ENCODE results near the gene LEP.

Gene LEP

DNA sequence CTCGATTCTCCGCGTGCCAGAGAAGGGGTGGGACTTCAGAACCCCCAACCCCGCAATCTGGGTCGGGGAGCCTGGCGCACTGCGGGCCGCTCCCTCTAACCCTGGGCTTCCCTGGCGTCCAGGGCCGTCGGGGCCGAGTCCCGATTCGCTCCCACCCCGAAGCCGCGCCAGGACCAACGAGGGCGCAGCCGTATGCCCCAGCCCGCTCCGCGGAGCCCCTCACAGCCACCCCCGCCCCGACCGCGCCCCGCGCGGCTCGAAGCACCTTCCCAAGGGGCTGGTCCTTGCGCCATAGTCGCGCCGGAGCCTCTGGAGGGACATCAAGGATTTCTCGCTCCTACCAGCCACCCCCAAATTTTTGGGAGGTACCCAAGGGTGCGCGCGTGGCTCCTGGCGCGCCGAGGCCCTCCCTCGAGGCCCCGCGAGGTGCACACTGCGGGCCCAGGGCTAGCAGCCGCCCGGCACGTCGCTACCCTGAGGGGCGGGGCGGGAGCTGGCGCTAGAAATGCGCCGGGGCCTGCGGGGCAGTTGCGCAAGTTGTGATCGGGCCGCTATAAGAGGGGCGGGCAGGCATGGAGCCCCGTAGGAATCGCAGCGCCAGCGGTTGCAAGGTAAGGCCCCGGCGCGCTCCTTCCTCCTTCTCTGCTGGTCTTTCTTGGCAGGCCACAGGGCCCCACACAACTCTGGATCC is at the start of gene LEP:
TSS of gene LEP (plus strand) at position 583 of the 691 bp plus-strand sequence. CDS start 10,741 bp downstream, outside the sequence.
- no peak for DNase-seq (ENCODE audit: low spot score)

- no peak for DNase-seq (ENCODE audit: low spot score)
Measured at GRCh38 chr7:128192497-128193142, 48.5 kb upstream of the LEP start.

DNA sequence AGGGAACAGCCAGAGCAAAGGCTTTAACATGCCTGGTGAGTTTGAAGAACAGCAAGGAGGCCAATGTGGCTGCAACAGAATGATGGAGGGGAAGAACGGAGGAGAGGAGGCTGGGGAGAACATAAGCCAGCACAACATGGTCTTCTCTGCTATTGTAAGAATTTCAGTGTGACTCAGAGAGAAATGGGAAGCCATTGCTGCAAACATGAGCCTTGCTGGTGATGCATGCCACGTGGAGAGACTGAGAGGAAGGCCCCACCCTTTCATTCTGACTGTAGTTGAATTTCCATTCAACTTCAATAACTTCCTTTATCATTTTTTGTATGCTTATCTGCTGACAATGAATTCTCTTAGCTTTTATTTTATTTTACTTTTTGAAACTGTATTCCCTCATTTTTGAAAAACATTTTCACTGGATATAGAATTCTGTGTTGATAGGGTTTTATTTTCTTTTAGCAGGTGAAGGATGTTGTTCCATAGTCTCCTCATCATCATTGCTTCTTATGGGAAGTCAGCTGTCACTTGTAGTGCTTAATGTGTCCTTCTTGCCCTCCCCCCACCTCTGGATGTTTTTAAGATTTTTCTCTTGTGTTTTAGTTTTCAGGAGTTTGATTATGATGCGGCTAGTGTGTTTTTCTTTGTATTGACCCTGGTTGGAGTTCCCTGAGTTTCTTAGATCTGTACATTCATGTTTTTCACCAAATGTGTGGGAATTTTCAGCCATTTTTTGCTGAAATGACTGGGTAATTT is 46.4 kb upstream of the LEP start:
- no peak for DNase-seq (ENCODE audit: low spot score)

GRCh38 chr7:128197589-128197988 is 43.5 kb upstream of the LEP start:
- DNase-seq (ENCODE audit: low spot score) = no peak

GRCh38 chr7:128197989-128198580 is 43.0 kb upstream of the LEP start:
- no peak for DNase-seq (ENCODE audit: low spot score)

- no peak for DNase-seq (ENCODE audit: low spot score)
Measured at GRCh38 chr7:128200376-128200775, 40.7 kb upstream of the LEP start.

DNA sequence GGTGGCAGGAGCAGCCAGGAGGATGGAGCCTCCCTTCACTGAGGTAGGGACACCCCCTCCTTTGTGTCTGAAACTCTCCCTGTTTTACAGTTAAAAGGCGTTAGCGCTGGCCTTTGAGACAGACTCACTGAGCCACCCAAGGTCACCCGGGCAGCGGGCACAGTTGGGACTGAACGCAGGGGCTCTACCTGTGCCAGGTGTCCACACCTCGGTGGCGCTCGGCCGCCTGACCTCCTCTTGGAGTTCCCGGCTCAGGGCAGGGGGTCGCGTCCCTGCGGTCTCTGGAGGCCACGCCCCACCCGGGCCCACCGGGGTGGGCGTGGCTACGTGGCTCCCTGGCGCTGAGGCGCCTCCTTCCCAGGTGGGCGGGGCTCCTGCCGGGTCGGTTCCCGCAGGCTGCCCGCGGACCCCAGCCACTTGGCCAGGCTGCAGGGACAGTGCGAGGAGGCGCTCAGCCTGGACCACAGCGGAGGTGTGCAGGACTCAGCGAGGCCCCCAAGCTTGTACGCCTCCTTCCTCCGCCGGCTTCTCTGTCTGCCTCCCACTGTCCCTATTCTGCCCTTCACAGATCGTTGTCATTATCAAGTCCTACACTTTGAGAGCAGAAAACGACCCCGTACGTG is 39.9 kb upstream of the LEP start:
- no peak for DNase-seq (ENCODE audit: low spot score)

GRCh38 chr7:128201690-128202085 is 39.4 kb upstream of the LEP start:
- DNase-seq (ENCODE audit: low spot score) = no peak

DNA sequence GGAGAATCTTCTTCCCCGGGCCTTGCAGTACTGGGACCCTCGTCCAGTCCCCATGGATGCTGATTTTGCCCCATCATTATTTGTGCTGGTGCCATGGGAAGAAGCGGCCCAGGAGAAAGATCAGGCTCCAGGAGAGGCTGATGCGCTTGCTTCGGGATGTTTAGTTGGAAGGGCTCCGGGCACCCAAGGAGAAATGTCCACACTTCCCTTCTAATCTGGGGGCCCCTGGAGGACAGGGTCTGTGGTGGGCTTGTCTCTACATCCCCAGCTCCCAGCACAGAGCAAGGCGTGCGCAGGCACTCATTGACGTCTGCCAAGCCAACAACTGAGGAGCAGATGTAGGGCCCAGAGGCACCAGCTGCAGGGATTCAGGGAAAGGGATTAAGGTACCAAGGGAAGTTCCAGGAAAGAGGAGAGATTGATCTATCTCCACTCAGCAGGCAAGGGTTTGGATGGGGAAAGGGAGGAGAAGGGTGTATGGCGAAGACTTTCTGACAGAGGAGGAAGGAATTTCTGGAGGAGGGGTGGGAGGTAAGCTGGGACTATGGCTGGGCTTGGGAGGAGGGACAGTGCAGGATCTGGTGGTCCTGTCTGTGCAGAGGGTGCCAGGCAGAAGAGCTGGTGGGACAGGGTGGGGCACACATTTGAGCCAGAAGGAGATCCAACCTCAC is 38.7 kb upstream of the LEP start:
- DNase-seq (ENCODE audit: low spot score) = no peak

DNA sequence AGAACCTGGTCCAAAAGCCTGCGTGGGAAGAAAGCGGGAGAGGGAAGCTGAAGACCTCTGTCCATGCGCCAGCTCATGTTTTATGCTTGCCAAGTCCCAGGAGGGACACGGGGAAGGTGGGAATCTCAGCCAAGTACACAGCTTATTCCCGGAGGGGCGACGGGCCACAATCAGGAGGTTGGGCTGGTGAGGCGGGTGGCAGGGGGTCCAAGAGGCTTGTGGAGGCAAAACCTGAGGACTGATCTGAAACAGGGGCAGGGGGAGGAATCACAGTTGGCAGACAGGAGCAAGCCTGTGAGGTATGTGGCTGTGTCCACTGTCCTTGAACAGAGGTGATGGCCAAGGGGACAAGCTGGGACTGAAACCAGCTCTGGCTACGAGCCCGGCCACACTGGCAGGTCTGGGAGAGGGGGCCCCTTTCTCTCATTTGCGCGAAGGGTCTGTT is 38.0 kb upstream of the LEP start:
- no peak for DNase-seq (ENCODE audit: low spot score)

DNA sequence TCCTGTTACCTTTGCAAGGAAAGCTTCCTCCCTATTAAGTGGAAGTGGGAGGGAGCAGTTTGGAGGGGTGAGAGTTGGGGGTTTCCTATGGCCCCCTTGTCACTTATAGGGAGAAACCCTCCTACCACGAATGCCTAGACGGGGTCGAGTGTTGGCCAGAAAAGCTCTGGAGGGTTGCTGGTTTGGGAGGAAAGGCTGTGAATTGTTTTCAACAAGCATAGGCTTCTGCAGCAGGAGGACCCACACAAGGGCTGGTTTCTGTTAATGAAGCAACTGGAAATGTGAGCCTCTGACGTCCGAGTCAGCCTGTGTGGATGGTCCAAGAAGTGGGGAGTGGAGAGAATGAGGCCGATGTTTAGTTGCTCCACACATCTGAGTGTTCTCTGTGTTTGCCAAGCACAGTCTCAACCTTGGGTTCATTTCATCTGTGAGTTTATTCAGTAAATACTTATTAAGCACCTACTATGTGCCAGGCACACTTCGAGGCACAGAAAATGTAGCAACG is 37.3 kb upstream of the LEP start:
- DNase-seq (ENCODE audit: low spot score) = no peak

DNA sequence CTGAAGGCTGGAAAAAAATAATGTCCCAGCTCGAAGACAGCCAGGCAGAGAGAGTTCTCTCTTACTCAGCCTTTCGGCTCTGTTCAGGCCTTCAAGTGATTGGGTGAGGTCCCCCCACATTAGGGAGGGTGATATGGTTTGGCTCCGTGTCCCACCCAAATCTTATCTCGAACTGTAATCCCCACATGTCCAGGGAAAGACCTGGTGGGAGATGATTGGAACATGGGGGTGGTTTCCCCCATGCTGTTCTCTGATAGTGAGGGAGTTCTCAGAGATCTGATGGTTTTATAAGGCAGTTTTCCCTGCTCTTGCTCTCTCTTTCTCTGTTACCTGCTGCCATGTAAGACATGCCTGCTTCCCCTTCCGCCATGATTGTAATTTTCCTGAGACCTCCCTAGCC is 36.6 kb upstream of the LEP start:
- no peak for DNase-seq (ENCODE audit: low spot score)

- DNase-seq (ENCODE audit: low spot score) = no peak
Measured at GRCh38 chr7:128205068-128205467, 36.0 kb upstream of the LEP start.

GRCh38 chr7:128206017-128206746 is 34.9 kb upstream of the LEP start:
- DNase-seq (ENCODE audit: low spot score) = no peak

DNA sequence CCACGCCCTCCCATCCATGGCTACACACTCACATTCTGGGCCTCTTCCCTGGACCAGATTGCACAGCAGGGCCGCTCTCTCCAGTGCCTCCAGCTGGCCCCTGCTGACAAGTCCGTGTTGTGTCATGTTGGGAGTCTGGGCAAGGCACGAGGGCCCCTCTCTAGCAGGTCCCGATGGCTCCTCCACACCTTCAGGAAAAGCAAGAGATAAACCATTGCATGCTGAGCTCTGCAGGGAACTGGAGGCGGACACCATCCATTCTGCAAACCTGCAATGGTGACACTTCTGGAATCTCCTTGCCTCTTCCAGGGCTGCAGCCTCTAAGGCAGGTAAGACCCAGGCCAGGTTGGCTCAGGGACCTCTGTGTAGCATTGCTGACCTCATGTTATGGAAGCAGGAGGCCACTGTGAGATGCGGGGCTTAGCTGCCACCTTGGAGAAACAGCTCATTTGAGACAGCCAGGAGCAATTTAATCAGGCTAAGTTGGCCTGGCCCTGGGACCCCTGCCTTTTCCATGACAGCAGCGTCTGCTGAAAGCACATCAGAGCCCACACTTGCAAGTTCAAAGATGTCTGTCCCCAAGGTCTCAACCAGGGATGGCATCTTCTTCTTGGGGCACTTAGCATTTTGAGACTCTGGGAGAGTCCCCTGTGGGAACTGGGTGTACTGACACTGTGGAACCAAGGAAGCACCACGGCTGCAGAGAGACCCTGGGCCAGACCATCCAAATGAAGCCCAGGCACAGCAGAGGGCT is 34.2 kb upstream of the LEP start:
- DNase-seq (ENCODE audit: low spot score) = no peak

DNA sequence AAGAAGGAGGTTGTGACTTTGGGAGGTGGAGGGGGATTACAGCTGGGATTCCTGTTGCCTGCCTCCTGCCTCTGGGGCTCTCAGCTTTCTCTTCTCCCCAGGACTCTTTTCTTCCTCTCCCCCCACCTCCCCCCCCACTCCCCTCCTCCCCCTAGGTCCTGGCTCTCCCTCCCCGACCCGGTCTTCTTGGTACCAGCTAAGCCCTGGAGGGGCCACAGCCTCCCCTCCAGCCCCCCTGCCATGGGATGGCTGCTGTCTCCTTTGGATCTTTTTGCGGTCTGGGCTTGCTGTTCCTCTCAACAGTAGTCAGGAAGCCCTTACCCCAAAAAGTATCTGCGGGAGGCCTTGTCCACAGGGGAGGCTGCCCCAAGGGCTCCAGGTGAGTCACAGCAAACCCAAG is 33.5 kb upstream of the LEP start:
- no peak for DNase-seq (ENCODE audit: low spot score)

DNA sequence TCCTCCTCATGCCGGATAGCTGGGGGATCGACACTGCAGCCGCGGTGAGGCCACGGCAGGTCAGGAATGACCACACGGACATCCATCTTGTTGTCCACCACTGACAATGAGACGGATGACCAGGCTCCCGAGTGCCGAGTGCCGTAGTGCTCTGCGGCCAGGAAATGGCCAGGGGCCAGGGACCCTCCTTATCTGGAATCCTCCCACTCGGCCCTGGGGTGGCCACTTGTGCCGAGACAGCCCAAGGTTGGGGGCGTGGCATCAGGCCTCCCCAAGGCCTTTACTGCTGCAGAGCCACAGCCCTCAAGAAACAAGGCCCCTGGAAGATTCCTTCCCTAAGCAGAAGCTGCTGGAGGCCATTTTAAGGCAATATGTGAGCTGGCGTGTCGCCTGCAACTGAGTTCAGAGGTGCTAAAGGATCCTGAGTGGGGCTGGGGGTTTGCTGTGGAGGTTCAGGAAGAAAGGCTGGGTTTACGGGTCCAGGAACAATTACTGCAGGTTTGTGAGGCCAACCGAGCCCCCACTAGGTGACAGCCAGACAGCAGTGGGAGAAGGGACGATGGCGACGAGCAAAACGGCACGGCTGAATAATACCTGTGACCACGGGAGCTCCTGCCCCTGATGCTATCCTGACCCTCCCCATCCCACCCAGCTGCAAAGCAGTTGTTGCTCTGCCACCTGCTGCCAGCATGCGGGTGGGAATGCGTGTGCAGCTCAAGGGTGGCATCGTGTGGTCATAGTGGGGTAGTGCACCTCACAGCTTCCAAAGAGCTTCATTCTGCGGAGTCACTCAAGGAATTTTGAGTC is 31.6 kb upstream of the LEP start:
- peak; percentile 91 for DNase-seq (ENCODE audit: low spot score)

- DNase-seq (ENCODE audit: low spot score) = no peak
Measured at GRCh38 chr7:128210036-128210347, 31.1 kb upstream of the LEP start.
